Activated CD8-positive, alpha-beta T cell treated with anti-CD3 and anti-CD28 coated beads for 36 hours (primary cell): ENCODE data around the gene PRSS1. TPM values are rescaled to one million over a fixed set of nuclear protein-coding genes. Genes with fewer than 3 reads are reported as not detected.
"Not testable (repeated sequence)": the region's sequence is repeated elsewhere in the genome, so short reads cannot be mapped to it uniquely, and the experiment has no call there.

Experiments used
- ATAC-seq: fragments of 200-7000 bp; cut with Tn5 transposase; one replicate; pipeline ENCODE4 v1.10.0; 2021; ENCODE audit warnings: mild to moderate bottlenecking, moderate library complexity
- CTCF ChIA-PET: fragments of 350-600 bp; sonication (Branson Sonifier 250); formaldehyde crosslinking; loops from one replicate; lab custom pipeline; 2021; ENCODE audit warnings: antibody characterized with exemption; lab: Charles Lee
- POLR2A ChIA-PET: fragments of 350-600 bp; sonication (Branson Sonifier 250); formaldehyde crosslinking; loops from one replicate; lab custom pipeline; 2021; ENCODE audit warnings: antibody characterized with exemption; lab: Charles Lee
- DNase-seq: peaks from one replicate; pipeline ENCODE4 v3.0.0-alpha.2; 2020
- H3K27ac Mint-ChIP-seq: one replicate; pipeline ENCODE4 v1.8.0; 2021; ENCODE audit warnings: mild to moderate bottlenecking, mixed read lengths
- H3K27me3 Mint-ChIP-seq: one replicate; pipeline ENCODE4 v1.8.0; 2021; ENCODE audit warnings: mixed read lengths
- H3K36me3 Mint-ChIP-seq: one replicate; pipeline ENCODE4 v1.8.0; 2021; ENCODE audit warnings: low read depth, mixed read lengths
- H3K4me1 Mint-ChIP-seq: one replicate; pipeline ENCODE4 v1.8.0; 2021; ENCODE audit warnings: low read depth, mixed read lengths
- H3K4me3 Mint-ChIP-seq: one replicate; pipeline ENCODE4 v1.8.0; 2021; ENCODE audit warnings: mild to moderate bottlenecking, moderate library complexity, mixed read lengths
- H3K9me3 Mint-ChIP-seq: one replicate; pipeline ENCODE4 v1.8.0; 2021; ENCODE audit warnings: mixed read lengths
- CTCF ChIP-seq: fragments of 200-600 bp; IDR thresholded peaks from one replicate; pipeline ENCODE4 v1.8.0; 2022; ENCODE audit warnings: antibody characterized with exemption, mild to moderate bottlenecking
- intact Hi-C: fragments of 100-400 bp; cut with micrococcal nuclease; formaldehyde crosslinking; loops from one replicate; pipeline ENCODE4 v1.10.0; 2022
- total RNA-seq, 2 experiments: library from RNA; stranded (reverse); gene quantifications; one replicate each; pipeline ENCODE4 v1.2.3, GENCODE V29; 2021

PRSS1 gene
- total RNA-seq, 2 experiments from 2014 or later: not detected

GRCh38 chr7:142752376-142753225 is 3.3 kb downstream of the PRSS1 start:
- H3K27ac Mint-ChIP-seq: no peak overlapping the region
- no peak for TF ChIP-seq CTCF

GRCh38 chr7:142753366-142753765 is 4.1 kb downstream of the PRSS1 start:
- CTCF ChIA-PET: no interaction called here
- POLR2A ChIA-PET: no interaction called here
- ATAC-seq (no peak), DNase-seq (no peak)
- intact Hi-C loops: no loop called here
- no peaks in the 10 kb centered on the region for H3K9me3 Mint-ChIP-seq
- no peak overlapping the region for H3K4me3 Mint-ChIP-seq
- H3K36me3 Mint-ChIP-seq: no peaks in the 10 kb centered on the region
- no peaks in the 10 kb centered on the region for H3K4me1 Mint-ChIP-seq
- H3K27ac Mint-ChIP-seq: no peak overlapping the region
- no peaks in the 10 kb centered on the region for H3K27me3 Mint-ChIP-seq
- no peak for TF ChIP-seq CTCF

More at GRCh38 chr7:142752376-142753225, 3.3 kb downstream of the PRSS1 start:
- H3K9me3 Mint-ChIP-seq: no peaks in the 10 kb centered on the region
- intact Hi-C loops: no loop called here
- ATAC-seq (no peak), DNase-seq (no peak)
- CTCF ChIA-PET: no interaction called here
- POLR2A ChIA-PET: no interaction called here
- H3K4me1 Mint-ChIP-seq: no peaks in the 10 kb centered on the region
- H3K4me3 Mint-ChIP-seq: no peak overlapping the region
- H3K27me3 Mint-ChIP-seq: no peaks in the 10 kb centered on the region
- no peaks in the 10 kb centered on the region for H3K36me3 Mint-ChIP-seq

- DNase-seq, H3K9me3 Mint-ChIP-seq, intact Hi-C loops, POLR2A ChIA-PET, H3K4me3 Mint-ChIP-seq, H3K4me1 Mint-ChIP-seq, H3K27me3 Mint-ChIP-seq, ATAC-seq, CTCF ChIA-PET, H3K36me3 Mint-ChIP-seq, H3K27ac Mint-ChIP-seq: not testable (repeated sequence)
Observed at GRCh38 chr7:142753925-142754491, 4.7 kb downstream of the PRSS1 start.

GRCh38 chr7:142754681-142755575 is 5.7 kb downstream of the PRSS1 start:
- no peak overlapping the region for H3K27ac Mint-ChIP-seq

GRCh38 chr7:142758312-142758711 is 9.0 kb downstream of the PRSS1 start:
- H3K4me3 Mint-ChIP-seq, H3K27me3 Mint-ChIP-seq, H3K9me3 Mint-ChIP-seq, H3K4me1 Mint-ChIP-seq, CTCF ChIA-PET, DNase-seq, ATAC-seq, H3K36me3 Mint-ChIP-seq, H3K27ac Mint-ChIP-seq, intact Hi-C loops, POLR2A ChIA-PET: not testable (repeated sequence)

More at GRCh38 chr7:142754681-142755575, 5.7 kb downstream of the PRSS1 start:
- ChIA-PET POLR2A (no interaction called here), CTCF (no interaction called here)
- intact Hi-C loops: no loop called here
- H3K4me1 Mint-ChIP-seq: no peaks in the 10 kb centered on the region
- no peak for TF ChIP-seq CTCF
- DNase-seq: no peak
- no peaks in the 10 kb centered on the region for H3K36me3 Mint-ChIP-seq
- no peak for ATAC-seq
- H3K9me3 Mint-ChIP-seq: no peaks in the 10 kb centered on the region
- H3K4me3 Mint-ChIP-seq: no peak overlapping the region
- H3K27me3 Mint-ChIP-seq: no peaks in the 10 kb centered on the region
